Transverse colon (tissue), 4 donors: ENCODE measurements around the gene RIPPLY2. TPM values are rescaled to one million over a fixed set of nuclear protein-coding genes. Genes with fewer than 3 reads are reported as not detected.

Experiments used
- DNase-seq: peaks from one replicate; pipeline ENCODE4 v3.0.0-alpha.2; 2019
- H3K27ac ChIP-seq, 4 donors: fragments of 200-600 bp; sonication (generic); 2 replicates each; pipeline ENCODE4 v1.5.1; 2016 to 2018; ENCODE audit warnings: inconsistent platforms in 4 of 4
- H3K27me3 ChIP-seq: fragments of 200-600 bp; sonication (generic); 2 replicates; pipeline ENCODE4 v1.5.1; 2017; ENCODE audit warnings: inconsistent platforms
- H3K36me3 ChIP-seq, 4 donors: fragments of 200-600 bp; sonication (generic); 2 replicates each; pipeline ENCODE4 v1.5.1; 2017 to 2019; ENCODE audit warnings: inconsistent platforms in 4 of 4
- H3K4me1 ChIP-seq, 4 donors: fragments of 200-600 bp; sonication (generic); 2 replicates each; pipeline ENCODE4 v1.5.1; 2017 to 2020; ENCODE audit warnings: inconsistent platforms in 4 of 4
- H3K4me3 ChIP-seq, 4 donors: fragments of 200-600 bp; sonication (generic); 1 replicate in 1 of 4; 2 replicates in 3 of 4; pipeline versions ENCODE4 v1.5.1 to v1.6.1; 2017 to 2019; ENCODE audit warnings: inconsistent platforms in 4 of 4
- H3K9me3 ChIP-seq, 2 donors: fragments of 200-600 bp; sonication (generic); 2 replicates each; pipeline ENCODE4 v1.5.1; 2017 to 2019; ENCODE audit warnings: inconsistent platforms in 2 of 2
- CTCF ChIP-seq, 5 experiments: fragments of 200-600 bp in 3 of 5; fragments of 450-650 bp in 2 of 5; sonication (generic) in 3 of 5; IDR thresholded peaks; 1 replicate in 2 of 5; 2 replicates in 3 of 5; pipeline ENCODE4 v1.5.1; 2016 to 2017; ENCODE audit warnings: antibody characterized with exemption in 5 of 5, inconsistent platforms in 3 of 5, mild to moderate bottlenecking in 2 of 5, moderate library complexity in 1 of 5
- EP300 ChIP-seq: sonication (generic); formaldehyde crosslinking; IDR thresholded peaks from one replicate; pipeline ENCODE4 v1.6.1; 2017; ENCODE audit warnings: antibody characterized with exemption, low read depth
- POLR2A ChIP-seq: fragments of 450-650 bp; IDR thresholded peaks from one replicate; pipeline ENCODE4 v1.6.1; 2016; ENCODE audit warnings: antibody characterized with exemption, mild to moderate bottlenecking, moderate library complexity
- POLR2AphosphoS5 ChIP-seq, 3 donors: sonication (generic); formaldehyde crosslinking; IDR thresholded peaks; one replicate each; pipeline ENCODE4 v1.6.1; 2016; ENCODE audit warnings: antibody characterized with exemption in 3 of 3
- WGBS, 2 donors: methylation state at CpG; one replicate each; pipeline ENCODE4 v1.1.5; 2018; ENCODE audit warnings: low coverage in 1 of 2; 5-methylcytosine and 5-hydroxymethylcytosine counted together
- in situ Hi-C, 4 donors: fragments of 200-750 bp; cut with MboI; loops; one replicate each; pipeline versions ENCODE4 v1.15.0 to v1.15.1; 2017; ENCODE audit warnings: low sequenced_read_pairs in 3 of 4, low pct_ligation_motif_present in 1 of 4, low pct_unique_long_range_greater_than_20kb in 1 of 4
- intact Hi-C: fragments of 100-400 bp; cut with DNase I; formaldehyde crosslinking; loops from one replicate; pipeline ENCODE4 v1.15.1; 2023; ENCODE audit warnings: low total_unique reads
- total RNA-seq, 4 donors: library from RNA; depleted of rRNA; stranded (reverse); fragments of >200 nt; gene quantifications; one replicate each; pipeline ENCODE4 v1.1.0, GENCODE V29; 2016

Gene RIPPLY2
- total RNA-seq, 4 donors from 2014 or later: not detected

- no peaks in the 10 kb centered on the region for H3K9me3 ChIP-seq
- peaks cover 0 to 13% (median 3%) of the 10 kb centered on the region in 4 donors for H3K4me1 ChIP-seq
- H3K27me3 ChIP-seq: no peaks in the 10 kb centered on the region
- TF ChIP-seq POLR2A (no peak), CTCF (IDR thresholded peaks at IDR 0.05) (no peak), POLR2AphosphoS5 (IDR thresholded peaks at IDR 0.05) (no peak), EP300 (no peak)
- intact Hi-C loops: no loop called here
- no peak for DNase-seq
- no peak overlapping the region for H3K27ac ChIP-seq
- WGBS, 2 donors: 93% methylated on average over 6 of the region's 6 CpGs
- no peaks in the 10 kb centered on the region for H3K36me3 ChIP-seq
- in situ Hi-C loops: loop anchor here in 2 of 4 donors (25.0 kb wide), 2 partner anchors 336 to 361 kb away; partner anchors contain the start of gene CEP162 (in 1 of the 2)
- no peak overlapping the region for H3K4me3 ChIP-seq
These were observed 22.7 kb downstream of the RIPPLY2 start for GRCh38 chr6:83875843-83876242.

- WGBS, 2 donors: 53 to 71% methylated on average over 4 of the region's 4 CpGs
- no peak overlapping the region for H3K4me3 ChIP-seq
- no peaks in the 10 kb centered on the region for H3K9me3 ChIP-seq
- H3K27ac ChIP-seq: no peak overlapping the region
- H3K27me3 ChIP-seq: no peaks in the 10 kb centered on the region
- in situ Hi-C loops: loop anchor here in 2 of 4 donors (25.0 kb wide), 2 partner anchors 333 to 358 kb away; partner anchors contain the start of gene CEP162 (in 1 of the 2)
- intact Hi-C loops: no loop called here
- no peaks in the 10 kb centered on the region for H3K36me3 ChIP-seq
- no peak for TF ChIP-seq EP300
- TF ChIP-seq POLR2AphosphoS5 (IDR thresholded peaks at IDR 0.05): no peak
- no peak for TF ChIP-seq POLR2A
- no peak for TF ChIP-seq CTCF (IDR thresholded peaks at IDR 0.05)
- peaks cover 0 to 9% (median 3%) of the 10 kb centered on the region in 4 donors for H3K4me1 ChIP-seq
- DNase-seq: no peak
These were observed 25.9 kb downstream of the RIPPLY2 start for GRCh38 chr6:83878902-83879644.

GRCh38 chr6:83879746-83880145 lies 26.6 kb downstream of the RIPPLY2 start:
- H3K4me3 ChIP-seq: no peak overlapping the region
- no peak overlapping the region for H3K27ac ChIP-seq
- WGBS, 2 donors: 82 to 89% methylated on average over 4 of the region's 4 CpGs
- no peak for TF ChIP-seq CTCF (IDR thresholded peaks at IDR 0.05)
- TF ChIP-seq POLR2A: no peak
- TF ChIP-seq EP300: no peak
- TF ChIP-seq POLR2AphosphoS5 (IDR thresholded peaks at IDR 0.05): no peak
- no peak for DNase-seq
- in situ Hi-C loops: loop anchor here (10.0 to 25.0 kb wide), 4 partner anchors 333 to 358 kb away; partner anchors contain the start of gene CEP162 (in 2 of the 4)
- no peaks in the 10 kb centered on the region for H3K9me3 ChIP-seq
- intact Hi-C loops: no loop called here
- H3K27me3 ChIP-seq: no peaks in the 10 kb centered on the region
- peaks cover 0 to 9% (median 3%) of the 10 kb centered on the region in 4 donors for H3K4me1 ChIP-seq
- no peaks in the 10 kb centered on the region for H3K36me3 ChIP-seq

GRCh38 chr6:83883240-83883639 lies 30.1 kb downstream of the RIPPLY2 start:
- in situ Hi-C loops (loop anchor here (10.0 to 25.0 kb wide), 4 partner anchors 329 to 354 kb away; partner anchors contain the start of gene CEP162 (in 2 of the 4)), intact Hi-C loops (no loop called here)
- no peaks in the 10 kb centered on the region for H3K9me3 ChIP-seq
- no peak overlapping the region for H3K27ac ChIP-seq
- H3K4me3 ChIP-seq: no peak overlapping the region
- no peaks in the 10 kb centered on the region for H3K36me3 ChIP-seq
- DNase-seq: no peak
- 38 to 41% methylated on average over 2 of the region's 2 CpGs for WGBS, 2 donors
- no peak for TF ChIP-seq POLR2A
- peaks cover 0 to 9% (median 3%) of the 10 kb centered on the region in 4 donors for H3K4me1 ChIP-seq
- no peaks in the 10 kb centered on the region for H3K27me3 ChIP-seq
